ENCODE measurements around the gene PLCB3.

DNA sequence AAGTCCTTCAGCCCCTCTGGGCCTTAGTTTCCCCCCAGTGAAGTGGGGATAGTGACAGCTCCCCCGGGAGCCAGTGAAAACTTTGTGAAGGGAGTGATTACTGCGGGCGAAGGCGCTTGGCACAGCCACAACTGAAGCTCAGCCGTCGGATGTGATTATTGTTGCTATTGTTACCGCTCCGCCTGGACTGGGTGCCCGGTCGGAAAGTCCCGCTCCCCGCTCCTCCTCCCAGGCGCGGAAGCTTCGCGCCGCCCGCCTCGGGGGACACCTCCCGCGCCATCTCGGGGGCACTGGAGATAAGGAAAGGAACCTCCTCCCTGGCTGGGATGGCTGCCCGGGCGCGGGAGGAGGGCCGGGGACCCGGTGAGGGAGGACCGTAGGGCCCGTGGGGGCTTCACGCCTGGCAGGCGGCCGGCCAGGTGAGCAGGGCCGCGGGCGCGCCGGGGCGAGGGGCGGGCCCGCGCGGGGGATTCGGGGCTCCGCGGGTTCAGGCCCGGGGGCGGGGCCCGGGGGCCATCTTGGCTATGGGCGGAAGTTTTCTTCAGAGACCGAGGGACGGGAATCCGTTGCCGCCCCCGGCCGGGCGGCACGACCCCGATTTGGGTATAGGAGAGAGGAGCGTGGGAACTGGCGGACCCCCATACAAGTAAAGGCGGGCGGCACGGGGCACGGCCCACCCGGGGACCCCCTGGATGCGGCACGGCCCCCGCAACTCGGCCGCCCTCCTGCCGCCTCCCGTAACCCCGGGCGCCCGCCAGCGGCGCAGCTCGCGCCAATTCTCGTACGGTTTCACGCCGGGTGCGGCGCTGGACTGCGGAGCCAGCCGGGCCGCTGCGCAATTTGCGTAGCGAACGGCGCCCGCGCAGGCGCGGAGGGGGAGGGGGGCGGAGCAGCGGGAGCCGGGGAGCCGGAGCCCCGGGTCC lies 33.9 kb downstream of the PLCB3 start, which contains the start of gene GPR137:
- TF ChIP-seq, protein P1, sequence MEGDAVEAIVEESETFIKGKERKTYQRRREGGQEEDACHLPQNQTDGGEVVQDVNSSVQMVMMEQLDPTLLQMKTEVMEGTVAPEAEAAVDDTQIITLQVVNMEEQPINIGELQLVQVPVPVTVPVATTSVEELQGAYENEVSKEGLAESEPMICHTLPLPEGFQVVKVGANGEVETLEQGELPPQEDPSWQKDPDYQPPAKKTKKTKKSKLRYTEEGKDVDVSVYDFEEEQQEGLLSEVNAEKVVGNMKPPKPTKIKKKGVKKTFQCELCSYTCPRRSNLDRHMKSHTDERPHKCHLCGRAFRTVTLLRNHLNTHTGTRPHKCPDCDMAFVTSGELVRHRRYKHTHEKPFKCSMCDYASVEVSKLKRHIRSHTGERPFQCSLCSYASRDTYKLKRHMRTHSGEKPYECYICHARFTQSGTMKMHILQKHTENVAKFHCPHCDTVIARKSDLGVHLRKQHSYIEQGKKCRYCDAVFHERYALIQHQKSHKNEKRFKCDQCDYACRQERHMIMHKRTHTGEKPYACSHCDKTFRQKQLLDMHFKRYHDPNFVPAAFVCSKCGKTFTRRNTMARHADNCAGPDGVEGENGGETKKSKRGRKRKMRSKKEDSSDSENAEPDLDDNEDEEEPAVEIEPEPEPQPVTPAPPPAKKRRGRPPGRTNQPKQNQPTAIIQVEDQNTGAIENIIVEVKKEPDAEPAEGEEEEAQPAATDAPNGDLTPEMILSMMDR (IDR thresholded peaks at IDR 0.05), result no peak
- no peak for TF ChIP-seq POLR2A (IDR thresholded peaks at IDR 0.05)
